HL-60 (cell line): ENCODE measurements around the gene OS9.
"Not testable (repeated sequence)": the region's sequence is repeated elsewhere in the genome, so short reads cannot be mapped to it uniquely, and the experiment has no call there.

Experiments
- DNase-seq, 2 experiments: peaks; one replicate each; pipeline ENCODE4 v3.0.0-alpha.2; 2010 to 2020; ENCODE audit warnings: low read depth in 1 of 2, low spot score in 1 of 2
- H3K27ac ChIP-seq: fragments of 250-450 bp; sonication (Bioruptor Pico); replicated peaks from 2 replicates; pipeline ENCODE4 v1.5.1; 2020; ENCODE audit warnings: mild to moderate bottlenecking, moderate library complexity
- H3K27me3 ChIP-seq: fragments of 250-450 bp; sonication (Bioruptor Pico); 2 replicates; pipeline ENCODE4 v1.5.1; 2021; ENCODE audit warnings: mild to moderate bottlenecking, moderate library complexity; ENCODE audit not compliant: insufficient read depth, poor library complexity, severe bottlenecking
- H3K4me3 ChIP-seq: replicated peaks from 2 replicates; pipeline ENCODE4 v1.5.1; 2011; ENCODE audit warnings: mild to moderate bottlenecking, control low read depth, low read length; ENCODE audit not compliant: insufficient read depth
- CTCF ChIP-seq: IDR thresholded peaks from one replicate; pipeline ENCODE4 v1.5.1; 2011; ENCODE audit warnings: low read length, control low read depth, inconsistent platforms; ENCODE audit not compliant: insufficient read depth
- GABPA ChIP-seq: IDR thresholded peaks from 2 replicates; pipeline ENCODE4 v1.6.1; 2012; ENCODE audit warnings: low read depth
- POLR2AphosphoS5 ChIP-seq: IDR thresholded peaks from 2 replicates; pipeline ENCODE4 v1.6.1; 2012; ENCODE audit warnings: low read depth
- REST ChIP-seq: IDR thresholded peaks from 2 replicates; pipeline ENCODE4 v1.6.1; 2012; ENCODE audit warnings: low read depth; ENCODE audit not compliant: insufficient replicate concordance
- SPI1 ChIP-seq: IDR thresholded peaks from 2 replicates; pipeline ENCODE4 v1.6.1; 2012; ENCODE audit warnings: low read depth, mild to moderate bottlenecking, borderline replicate concordance

OS9 gene

GRCh38 chr12:57672801-57673200, 21.1 kb upstream of the OS9 start:
- no peak for DNase-seq
- H3K27me3 ChIP-seq: no peaks in the 10 kb centered on the region
- no peak for TF ChIP-seq SPI1
- no peak for TF ChIP-seq REST
- no peak for TF ChIP-seq POLR2AphosphoS5
- TF ChIP-seq CTCF: no peak
- H3K27ac ChIP-seq: no peak overlapping the region
- H3K4me3 ChIP-seq: no peak overlapping the region

- DNase-seq: no peak
- H3K27ac ChIP-seq: no peak overlapping the region
- TF ChIP-seq GABPA (no peak), SPI1 (no peak), REST (no peak), CTCF (no peak), POLR2AphosphoS5 (no peak)
- H3K27me3 ChIP-seq: no peaks in the 10 kb centered on the region
- H3K4me3 ChIP-seq: no peak overlapping the region
Observed at GRCh38 chr12:57674691-57675090, 19.2 kb upstream of the OS9 start.

GRCh38 chr12:57677947-57678346, 16.0 kb upstream of the OS9 start:
- not testable (repeated sequence) for DNase-seq, H3K27me3 ChIP-seq, H3K27ac ChIP-seq, H3K4me3 ChIP-seq

- TF ChIP-seq POLR2AphosphoS5 (no peak), REST (no peak), CTCF (no peak), SPI1 (no peak), GABPA (no peak)
- Histone ChIP-seq H3K27ac (no peak overlapping the region), H3K4me3 (no peak overlapping the region), H3K27me3 (no peaks in the 10 kb centered on the region)
- no peak for DNase-seq
Observed at GRCh38 chr12:57679697-57680096, 14.2 kb upstream of the OS9 start.
